Right renal cortex interstitium (tissue), 3 donors: ENCODE data around the gene FIGN. TPM values are rescaled to one million over a fixed set of nuclear protein-coding genes. Genes with fewer than 3 reads are reported as not detected.

ENCODE experiments used
- DNase-seq, 3 donors: peaks; one replicate each; pipeline ENCODE4 v3.0.0-alpha.2; 2013; ENCODE audit warnings: low read depth in 3 of 3, low spot score in 2 of 3
- polyA plus RNA-seq, 3 donors: library from polyadenylated mRNA; unstranded; fragments of 120-200 nt; gene quantifications; one replicate each; pipeline ENCODE4 v1.2.1, GENCODE V29; 2013; ENCODE audit not compliant: insufficient read length in 3 of 3

FIGN gene
- polyA plus RNA-seq, 3 donors, result 7.9 to 9.5 (median 8.8) TPM

- no peak for DNase-seq
These were observed 66.3 kb downstream of the FIGN start for GRCh38 chr2:163669506-163669905.

GRCh38 chr2:163667064-163667887, 68.5 kb downstream of the FIGN start:
- DNase-seq, result no peak

- no peak for DNase-seq
These were observed 70.0 kb downstream of the FIGN start for GRCh38 chr2:163665817-163666216.

GRCh38 chr2:163665051-163665450, 70.8 kb downstream of the FIGN start:
- no peak for DNase-seq

- DNase-seq, result no peak
These were observed 71.2 kb downstream of the FIGN start for GRCh38 chr2:163664610-163665009.

GRCh38 chr2:163662141-163662780, 73.5 kb downstream of the FIGN start:
- DNase-seq, result no peak

GRCh38 chr2:163659224-163659623, 76.6 kb downstream of the FIGN start:
- no peak for DNase-seq

- no peak for DNase-seq
These were observed 77.3 kb downstream of the FIGN start for GRCh38 chr2:163658556-163658955.

GRCh38 chr2:163657281-163657656, 78.5 kb downstream of the FIGN start:
- DNase-seq, result no peak

- DNase-seq, result no peak
These were observed 79.1 kb downstream of the FIGN start for GRCh38 chr2:163656622-163657280.

GRCh38 chr2:163655667-163656066, 80.1 kb downstream of the FIGN start:
- no peak for DNase-seq

- no peak for DNase-seq
These were observed 83.1 kb downstream of the FIGN start for GRCh38 chr2:163652751-163653150.

- no peak for DNase-seq
These were observed 86.7 kb downstream of the FIGN start for GRCh38 chr2:163649080-163649479.

- DNase-seq, result no peak
These were observed 88.5 kb downstream of the FIGN start for GRCh38 chr2:163647300-163647699.

GRCh38 chr2:163646687-163647086, 89.1 kb downstream of the FIGN start:
- DNase-seq, result no peak

GRCh38 chr2:163644238-163644637, 91.6 kb downstream of the FIGN start:
- no peak for DNase-seq

GRCh38 chr2:163641986-163642385, 93.8 kb downstream of the FIGN start:
- no peak for DNase-seq

GRCh38 chr2:163640542-163641193, 95.1 kb downstream of the FIGN start:
- DNase-seq, result no peak

- no peak for DNase-seq
These were observed 97.9 kb downstream of the FIGN start for GRCh38 chr2:163637871-163638270.

GRCh38 chr2:163633291-163633690, 102.5 kb downstream of the FIGN start:
- no peak for DNase-seq

- no peak for DNase-seq
These were observed 105.0 kb downstream of the FIGN start for GRCh38 chr2:163630836-163631235.
